ENCODE measurements around the gene SIN3B.

The SIN3B gene

GRCh38 chr19:16901491-16902175, 72.4 kb downstream of the SIN3B start:
- no peak for DNase-seq (ENCODE audit: low read depth in 4 of 4, low spot score in 1 of 4)

- DNase-seq (ENCODE audit: low read depth in 4 of 4, low spot score in 1 of 4) = no peak
Observed at GRCh38 chr19:16902545-16902944, 73.3 kb downstream of the SIN3B start.

- DNase-seq (ENCODE audit: low read depth in 4 of 4, low spot score in 1 of 4) = no peak
Observed at GRCh38 chr19:16903347-16903746, 74.1 kb downstream of the SIN3B start.

- DNase-seq (ENCODE audit: low read depth in 4 of 4, low spot score in 1 of 4) = no peak
Observed at GRCh38 chr19:16904599-16904998, 75.4 kb downstream of the SIN3B start.

- DNase-seq (ENCODE audit: low read depth in 4 of 4, low spot score in 1 of 4) = no peak
Observed at GRCh38 chr19:16908759-16909158, 79.6 kb downstream of the SIN3B start.

- no peak for DNase-seq (ENCODE audit: low read depth in 4 of 4, low spot score in 1 of 4)
Observed at GRCh38 chr19:16911046-16911445, 81.8 kb downstream of the SIN3B start.

GRCh38 chr19:16912780-16913179, 83.6 kb downstream of the SIN3B start:
- DNase-seq (ENCODE audit: low read depth in 4 of 4, low spot score in 1 of 4) = no peak

GRCh38 chr19:16914421-16914820, 85.2 kb downstream of the SIN3B start:
- DNase-seq (ENCODE audit: low read depth in 4 of 4, low spot score in 1 of 4) = no peak

- DNase-seq (ENCODE audit: low read depth in 4 of 4, low spot score in 1 of 4) = no peak
Observed at GRCh38 chr19:16915135-16915534, 85.9 kb downstream of the SIN3B start.

- no peak for DNase-seq (ENCODE audit: low read depth in 4 of 4, low spot score in 1 of 4)
Observed at GRCh38 chr19:16915734-16916133, 86.5 kb downstream of the SIN3B start.

GRCh38 chr19:16917401-16917800, 88.2 kb downstream of the SIN3B start:
- no peak for DNase-seq (ENCODE audit: low read depth in 4 of 4, low spot score in 1 of 4)

GRCh38 chr19:16919496-16919895, 90.3 kb downstream of the SIN3B start:
- no peak for DNase-seq (ENCODE audit: low read depth in 4 of 4, low spot score in 1 of 4)

- no peak for DNase-seq (ENCODE audit: low read depth in 4 of 4, low spot score in 1 of 4)
Observed at GRCh38 chr19:16920816-16921529, 91.8 kb downstream of the SIN3B start.

GRCh38 chr19:16921766-16922591, 92.8 kb downstream of the SIN3B start:
- no peak for DNase-seq (ENCODE audit: low read depth in 4 of 4, low spot score in 1 of 4)

GRCh38 chr19:16922592-16922934, 93.4 kb downstream of the SIN3B start:
- DNase-seq (ENCODE audit: low read depth in 4 of 4, low spot score in 1 of 4) = no peak

GRCh38 chr19:16922949-16923348, 93.8 kb downstream of the SIN3B start:
- DNase-seq (ENCODE audit: low read depth in 4 of 4, low spot score in 1 of 4) = no peak

GRCh38 chr19:16927883-16928282, 98.7 kb downstream of the SIN3B start:
- DNase-seq (ENCODE audit: low read depth in 4 of 4, low spot score in 1 of 4) = no peak

GRCh38 chr19:16928351-16928750, 99.2 kb downstream of the SIN3B start:
- DNase-seq (ENCODE audit: low read depth in 4 of 4, low spot score in 1 of 4) = no peak

- DNase-seq (ENCODE audit: low read depth in 4 of 4, low spot score in 1 of 4) = no peak
Observed at GRCh38 chr19:16928916-16929315, 99.7 kb downstream of the SIN3B start.

Measured in stimulated activated CD4-positive, alpha-beta T cell treated with anti-CD3 and anti-CD28 coated beads, Interleukin-1b, Interleukin-23, amount 100 ng/mL, for 24 hours (primary cell).